ENCODE data around the gene LPO.

Gene LPO

GRCh38 chr17:58306131-58306951 lies 68.0 kb downstream of the LPO start:
- no peak for DNase-seq

GRCh38 chr17:58307468-58308172 lies 69.2 kb downstream of the LPO start:
- no peak for DNase-seq

GRCh38 chr17:58308173-58308984 lies 70.0 kb downstream of the LPO start:
- DNase-seq = no peak

GRCh38 chr17:58308985-58309917 lies 70.9 kb downstream of the LPO start:
- no peak for DNase-seq

GRCh38 chr17:58309918-58310259 lies 71.5 kb downstream of the LPO start:
- DNase-seq = no peak

DNA sequence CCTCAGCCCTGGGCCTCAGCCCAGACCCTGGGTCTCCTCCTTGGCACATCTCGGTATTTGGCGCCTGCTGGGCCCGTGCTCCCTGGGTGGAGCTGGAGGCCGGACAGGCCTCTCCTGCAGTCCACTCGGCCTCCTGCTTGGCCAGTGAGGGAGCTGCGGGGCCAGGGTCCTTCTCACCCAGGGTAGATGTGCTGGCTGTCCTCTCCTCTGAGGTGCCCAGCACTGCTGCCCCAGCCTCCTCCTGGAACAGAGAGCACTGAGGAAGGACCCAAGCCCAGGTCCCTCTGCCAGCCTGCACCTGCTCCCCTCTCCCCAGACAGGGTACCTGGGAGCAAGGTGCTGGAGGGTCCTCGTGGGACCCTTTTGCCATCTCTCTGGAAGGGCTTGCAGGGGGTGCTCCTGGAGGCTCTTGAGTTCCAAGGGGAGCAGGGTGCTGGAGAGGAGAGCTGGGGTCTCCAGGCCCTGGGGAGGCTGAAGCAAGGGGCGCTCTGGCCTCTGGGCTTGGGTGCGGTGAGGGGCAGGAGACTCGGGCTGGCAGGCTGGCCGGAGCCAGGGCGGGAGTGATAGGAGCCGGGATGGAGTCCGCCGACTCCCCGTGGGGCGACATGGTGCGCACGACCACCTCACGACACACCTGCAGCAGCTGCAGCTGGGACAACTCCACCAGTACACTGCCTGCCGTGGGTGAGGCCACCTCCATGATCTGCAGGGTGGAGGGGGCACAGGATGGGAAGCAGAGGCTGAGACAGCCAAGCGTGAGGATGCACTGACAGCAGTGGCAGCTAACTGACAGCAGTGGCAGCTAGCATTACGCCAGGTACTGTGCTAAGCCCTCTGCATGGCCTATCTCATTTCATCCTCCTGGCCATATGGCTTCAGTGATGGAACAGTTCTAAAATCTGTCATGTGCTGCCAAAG lies 72.4 kb downstream of the LPO start:
- DNase-seq = no peak

GRCh38 chr17:58311429-58311894 lies 73.1 kb downstream of the LPO start:
- DNase-seq = no peak

DNA sequence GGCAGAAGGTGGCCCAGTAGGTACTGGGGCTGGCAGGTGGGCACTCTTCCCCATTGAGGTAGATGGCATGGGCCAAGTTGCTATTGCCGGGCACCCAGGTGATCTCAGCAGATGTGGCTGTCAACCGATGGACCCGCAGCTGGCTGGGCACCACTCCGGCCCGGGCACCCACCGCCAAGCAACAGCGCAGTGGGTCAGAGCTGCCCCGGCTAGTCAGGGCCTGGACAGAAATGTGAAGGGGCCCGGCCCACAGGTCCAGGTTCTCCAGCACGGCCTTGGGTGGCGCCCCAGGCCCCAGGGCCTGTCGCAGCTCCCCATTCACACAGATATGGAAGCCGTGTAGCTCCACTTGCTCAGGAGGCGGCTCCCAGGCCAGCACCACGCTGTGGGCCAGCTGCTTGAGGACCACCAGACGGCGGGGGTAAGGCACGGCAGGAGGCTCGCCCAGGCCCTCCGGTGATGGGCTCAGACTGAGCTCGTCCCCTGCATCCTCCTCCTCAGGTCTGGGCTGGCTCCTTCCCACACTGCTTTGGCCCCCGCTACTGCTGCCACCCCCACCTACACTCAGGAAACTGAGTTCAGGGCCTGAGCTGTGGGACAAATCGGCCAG lies 73.7 kb downstream of the LPO start:
- no peak for DNase-seq

DNA sequence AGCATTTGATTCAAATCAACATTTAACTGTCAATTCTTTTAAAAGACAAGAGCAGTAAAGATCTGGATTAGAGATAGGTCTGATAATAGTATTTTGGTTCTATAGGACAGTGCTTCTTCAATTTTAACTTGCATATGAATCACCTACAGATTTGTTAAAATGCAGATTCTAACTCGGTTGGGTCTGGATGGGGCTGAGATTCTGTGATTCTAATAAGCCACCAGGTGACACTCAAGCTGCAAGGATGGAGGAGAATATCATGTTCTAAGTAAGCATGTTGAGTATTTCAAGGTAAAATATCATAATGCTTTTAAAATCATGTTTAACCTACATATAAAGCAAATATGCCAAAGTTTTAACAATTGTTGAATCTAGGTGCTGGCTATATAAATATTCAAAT lies 74.4 kb downstream of the LPO start:
- DNase-seq = no peak

GRCh38 chr17:58313815-58314705 lies 75.7 kb downstream of the LPO start:
- no peak for DNase-seq

DNA sequence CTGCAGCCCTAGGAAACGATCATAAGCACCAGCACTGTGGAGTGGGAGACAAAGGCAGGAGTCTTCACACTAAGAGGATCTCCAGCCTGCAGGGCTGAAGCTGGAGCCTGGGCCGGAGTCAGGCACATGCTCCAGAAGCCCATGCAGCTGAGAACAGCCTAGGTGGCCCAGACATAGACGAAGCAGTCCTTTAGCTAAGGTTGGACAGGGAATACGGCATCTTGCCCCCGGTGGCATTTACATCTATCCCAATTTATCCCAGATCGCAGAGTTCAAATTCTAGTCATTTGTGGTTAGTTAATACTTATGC lies 76.3 kb downstream of the LPO start:
- no peak for DNase-seq

DNA sequence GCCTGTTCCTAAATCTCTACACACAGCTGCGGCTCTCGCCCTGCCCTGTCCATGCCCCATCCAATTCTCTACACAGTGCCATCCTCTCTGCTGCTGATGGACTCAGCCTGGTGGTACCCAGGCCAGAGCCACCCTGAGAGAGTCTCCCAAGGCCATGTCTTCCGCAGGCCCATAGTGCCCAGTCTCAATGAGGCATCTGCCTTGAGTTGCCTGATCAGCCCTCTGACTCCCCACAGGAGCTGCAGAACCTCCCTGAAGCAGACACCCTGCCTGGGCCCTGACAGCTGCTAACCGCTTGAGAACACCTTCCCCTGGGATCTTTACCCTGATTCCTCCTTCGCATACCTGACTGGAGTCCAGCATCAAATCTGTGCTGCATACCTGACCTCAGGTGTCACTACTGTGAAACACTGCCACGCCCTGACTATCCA lies 76.9 kb downstream of the LPO start:
- no peak for DNase-seq

DNA sequence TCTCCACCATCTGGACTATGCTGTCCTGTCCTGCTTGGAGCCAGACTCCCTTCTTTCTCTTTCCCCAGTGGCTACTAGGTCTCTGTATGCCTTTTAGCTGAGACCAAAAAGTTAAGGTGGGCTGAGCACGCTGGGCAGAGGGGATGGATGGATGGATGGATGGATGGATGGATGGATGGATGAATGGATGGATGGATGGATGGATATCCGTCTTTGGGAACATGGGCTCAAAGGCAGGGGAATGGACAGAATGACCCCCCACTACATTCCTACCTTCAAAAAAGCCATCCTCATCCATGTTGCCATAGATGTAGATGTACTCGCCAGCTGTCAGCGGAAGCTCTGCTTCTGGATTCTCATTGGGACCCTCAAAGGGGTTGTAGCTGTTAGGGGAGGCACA lies 77.4 kb downstream of the LPO start:
- no peak for DNase-seq

- DNase-seq = no peak
These were observed 78.0 kb downstream of the LPO start for GRCh38 chr17:58316260-58316960.

DNA sequence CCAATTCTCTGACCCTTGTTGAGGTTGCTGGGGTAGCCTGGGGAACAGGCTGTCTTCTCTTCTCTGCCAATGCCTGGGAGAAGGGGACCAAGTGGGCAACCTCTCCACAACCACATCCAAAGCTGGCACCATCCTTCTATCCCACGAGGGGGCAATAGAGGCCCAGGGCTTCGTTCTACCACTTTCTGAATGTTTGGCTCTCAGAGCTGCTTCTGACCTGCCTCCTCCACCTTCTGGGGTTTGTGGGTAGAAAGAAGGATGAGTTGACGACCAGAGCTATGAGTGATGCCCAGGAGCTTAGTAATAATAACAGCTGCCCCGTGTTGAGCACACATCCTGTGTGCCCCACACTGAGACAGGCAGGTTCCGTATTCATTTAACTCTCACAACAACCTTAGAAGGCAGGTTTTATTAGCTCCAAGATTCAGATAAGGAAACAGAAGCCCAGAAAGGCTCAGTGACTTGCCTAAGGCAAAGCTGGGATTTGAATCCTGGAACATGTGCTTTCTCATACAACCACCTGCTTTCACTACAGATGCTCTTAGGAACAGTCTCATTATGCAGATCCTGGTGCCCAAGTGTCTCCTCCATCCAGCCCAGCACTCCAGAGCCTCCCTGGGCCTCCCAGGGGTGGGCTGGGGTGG lies 79.2 kb downstream of the LPO start:
- DNase-seq = no peak

GRCh38 chr17:58318065-58318481 lies 79.7 kb downstream of the LPO start:
- no peak for DNase-seq

Data from SHP77 treated with DMSO at 0.1 percent for 48 hours (cell line).